ENCODE results near the gene PDE11A.
A peak's percentile ranks its signal among the peaks of the same experiment; 100 is the strongest.

Gene PDE11A

DNA sequence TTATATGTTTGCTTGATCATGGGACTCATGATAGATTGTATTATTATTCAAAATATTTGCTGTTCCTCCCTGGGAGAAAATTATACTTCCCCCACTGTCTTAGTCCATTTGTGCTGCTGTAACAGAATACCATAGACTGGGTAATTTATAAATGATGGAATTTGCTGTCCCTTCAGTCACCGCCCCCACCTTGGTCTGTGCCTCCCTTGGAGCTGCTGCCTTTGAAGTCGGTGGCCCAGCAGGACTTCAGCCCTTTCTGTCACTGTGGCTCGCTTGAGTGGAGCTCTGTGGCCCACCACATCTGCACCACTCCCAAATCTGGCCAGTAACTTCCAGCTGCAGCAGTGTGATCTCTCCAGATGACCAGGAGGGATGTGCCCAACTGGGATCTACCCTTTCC is 479.2 kb downstream of the PDE11A start:
- Mint-ChIP-seq H3K36me3 (ENCODE audit: low read depth) (no peaks in the 10 kb centered on the region), H3K4me3 (no peak overlapping the region), H3K4me1 (peaks cover 41% of the 10 kb centered on the region), H3K27me3 (ENCODE audit: low read depth, poor library complexity) (no peaks in the 10 kb centered on the region), H3K9me3 (no peaks in the 10 kb centered on the region), H3K27ac (peak overlapping the region; percentile 84)
- DNase-seq: no peak
- TF ChIP-seq, protein P1, sequence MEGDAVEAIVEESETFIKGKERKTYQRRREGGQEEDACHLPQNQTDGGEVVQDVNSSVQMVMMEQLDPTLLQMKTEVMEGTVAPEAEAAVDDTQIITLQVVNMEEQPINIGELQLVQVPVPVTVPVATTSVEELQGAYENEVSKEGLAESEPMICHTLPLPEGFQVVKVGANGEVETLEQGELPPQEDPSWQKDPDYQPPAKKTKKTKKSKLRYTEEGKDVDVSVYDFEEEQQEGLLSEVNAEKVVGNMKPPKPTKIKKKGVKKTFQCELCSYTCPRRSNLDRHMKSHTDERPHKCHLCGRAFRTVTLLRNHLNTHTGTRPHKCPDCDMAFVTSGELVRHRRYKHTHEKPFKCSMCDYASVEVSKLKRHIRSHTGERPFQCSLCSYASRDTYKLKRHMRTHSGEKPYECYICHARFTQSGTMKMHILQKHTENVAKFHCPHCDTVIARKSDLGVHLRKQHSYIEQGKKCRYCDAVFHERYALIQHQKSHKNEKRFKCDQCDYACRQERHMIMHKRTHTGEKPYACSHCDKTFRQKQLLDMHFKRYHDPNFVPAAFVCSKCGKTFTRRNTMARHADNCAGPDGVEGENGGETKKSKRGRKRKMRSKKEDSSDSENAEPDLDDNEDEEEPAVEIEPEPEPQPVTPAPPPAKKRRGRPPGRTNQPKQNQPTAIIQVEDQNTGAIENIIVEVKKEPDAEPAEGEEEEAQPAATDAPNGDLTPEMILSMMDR (IDR thresholded peaks at IDR 0.05): no peak

DNA sequence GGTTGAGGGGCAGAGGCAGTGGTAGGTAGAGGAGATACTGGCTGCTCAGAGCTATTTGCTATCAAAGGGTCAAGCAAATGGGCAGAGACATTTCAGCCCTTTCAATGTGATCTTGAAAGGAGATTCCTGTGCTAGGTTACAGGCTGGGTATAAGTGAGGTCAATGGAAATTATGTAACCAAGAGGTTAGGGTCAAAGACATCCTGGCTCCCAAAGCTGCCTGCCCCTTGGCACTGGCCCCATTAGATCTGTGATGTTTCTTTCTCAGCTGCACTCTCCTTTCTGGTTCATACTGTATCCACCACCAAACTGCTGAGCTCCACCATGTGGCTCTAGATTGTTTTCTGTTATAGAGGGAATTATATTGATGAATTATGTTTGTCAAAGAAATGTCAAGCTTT is 479.6 kb downstream of the PDE11A start:
- no peak for DNase-seq
- no peaks in the 10 kb centered on the region for H3K9me3 Mint-ChIP-seq

DNA sequence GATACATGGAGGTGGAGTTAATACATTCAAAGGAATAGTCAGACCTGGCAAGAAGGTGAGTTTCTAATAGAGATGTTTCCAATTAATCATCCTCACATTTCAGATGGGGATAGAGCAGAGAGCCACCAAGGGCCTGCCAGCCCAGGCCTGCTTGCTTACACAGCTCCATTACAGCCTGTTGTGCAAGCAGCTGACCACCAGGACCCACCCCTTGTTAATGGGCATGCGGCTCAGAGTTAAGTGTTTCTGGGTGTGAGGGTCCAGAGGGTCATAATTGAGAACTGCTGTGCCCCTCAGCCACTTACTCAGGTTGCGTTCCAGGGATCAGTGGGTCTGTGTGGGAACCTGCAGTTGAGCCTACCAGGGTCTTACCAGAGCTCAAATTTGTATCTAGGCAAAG is 480.2 kb downstream of the PDE11A start:
- no peak overlapping the region for H3K4me3 Mint-ChIP-seq
- no peaks in the 10 kb centered on the region for H3K36me3 Mint-ChIP-seq (ENCODE audit: low read depth)
- H3K9me3 Mint-ChIP-seq: no peaks in the 10 kb centered on the region
- H3K4me1 Mint-ChIP-seq: peaks cover 31% of the 10 kb centered on the region
- TF ChIP-seq, protein P1 (IDR thresholded peaks at IDR 0.05): no peak
- DNase-seq: no peak
- H3K27me3 Mint-ChIP-seq (ENCODE audit: low read depth, poor library complexity): no peaks in the 10 kb centered on the region
- H3K27ac Mint-ChIP-seq: no peak overlapping the region

More for the DNA sequence above, 479.6 kb downstream of the PDE11A start:
- peaks cover 37% of the 10 kb centered on the region for H3K4me1 Mint-ChIP-seq
- no peaks in the 10 kb centered on the region for H3K27me3 Mint-ChIP-seq (ENCODE audit: low read depth, poor library complexity)
- no peaks in the 10 kb centered on the region for H3K36me3 Mint-ChIP-seq (ENCODE audit: low read depth)
- H3K4me3 Mint-ChIP-seq: no peak overlapping the region
- H3K27ac Mint-ChIP-seq: no peak overlapping the region
- TF ChIP-seq, protein P1 (IDR thresholded peaks at IDR 0.05): no peak

DNA sequence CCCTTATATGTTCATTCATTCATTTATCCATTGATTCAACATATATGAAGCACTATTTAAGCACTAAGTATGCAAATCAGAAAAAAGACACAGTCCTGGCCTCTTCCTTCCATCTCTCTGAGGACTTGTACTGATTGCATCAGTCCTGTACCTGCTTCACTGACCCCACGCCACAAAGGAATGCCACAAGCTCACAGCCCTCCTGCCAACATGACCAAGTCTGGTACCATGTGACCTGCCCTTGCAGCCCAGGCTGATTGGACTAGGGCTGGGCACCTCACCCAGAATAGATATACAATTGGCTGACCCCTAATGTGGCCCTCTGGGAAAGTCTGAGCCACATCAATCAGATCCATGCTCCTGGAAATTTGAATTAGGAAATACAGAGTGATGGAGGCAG is 483.4 kb downstream of the PDE11A start:
- TF ChIP-seq, protein P1 (IDR thresholded peaks at IDR 0.05): no peak
- no peak overlapping the region for H3K4me3 Mint-ChIP-seq
- no peak for DNase-seq
- peak overlapping the region; percentile 61 for H3K27ac Mint-ChIP-seq
- H3K9me3 Mint-ChIP-seq: no peaks in the 10 kb centered on the region
- H3K36me3 Mint-ChIP-seq (ENCODE audit: low read depth): no peaks in the 10 kb centered on the region
- H3K27me3 Mint-ChIP-seq (ENCODE audit: low read depth, poor library complexity): peaks cover 9% of the 10 kb centered on the region
- peaks cover 34% of the 10 kb centered on the region for H3K4me1 Mint-ChIP-seq

DNA sequence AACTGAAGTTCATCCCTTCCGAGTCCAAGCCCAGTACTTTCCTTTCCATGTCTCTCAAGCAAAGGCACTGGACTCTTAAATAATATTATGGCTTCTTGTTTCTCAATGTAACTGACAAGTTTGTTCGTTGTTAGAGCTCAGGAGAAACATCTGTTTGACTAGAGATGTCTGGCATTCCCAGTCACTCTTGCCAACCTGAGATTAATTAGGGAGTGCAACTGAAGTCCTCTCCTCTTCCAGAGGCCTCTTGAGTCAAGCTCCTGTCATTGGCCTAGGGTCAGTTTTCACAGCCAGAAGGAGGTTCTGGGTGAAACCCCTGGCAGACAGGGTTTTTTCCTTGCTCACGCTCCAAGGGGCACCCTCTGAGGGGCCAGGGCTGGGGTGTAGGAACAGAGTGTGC is 483.9 kb downstream of the PDE11A start:
- DNase-seq: no peak
- TF ChIP-seq, protein P1 (IDR thresholded peaks at IDR 0.05): no peak
- H3K9me3 Mint-ChIP-seq: no peaks in the 10 kb centered on the region
- no peaks in the 10 kb centered on the region for H3K36me3 Mint-ChIP-seq (ENCODE audit: low read depth)
- H3K27ac Mint-ChIP-seq: no peak overlapping the region
- H3K27me3 Mint-ChIP-seq (ENCODE audit: low read depth, poor library complexity): peaks cover 9% of the 10 kb centered on the region
- H3K4me1 Mint-ChIP-seq: peaks cover 33% of the 10 kb centered on the region
- H3K4me3 Mint-ChIP-seq: no peak overlapping the region

DNA sequence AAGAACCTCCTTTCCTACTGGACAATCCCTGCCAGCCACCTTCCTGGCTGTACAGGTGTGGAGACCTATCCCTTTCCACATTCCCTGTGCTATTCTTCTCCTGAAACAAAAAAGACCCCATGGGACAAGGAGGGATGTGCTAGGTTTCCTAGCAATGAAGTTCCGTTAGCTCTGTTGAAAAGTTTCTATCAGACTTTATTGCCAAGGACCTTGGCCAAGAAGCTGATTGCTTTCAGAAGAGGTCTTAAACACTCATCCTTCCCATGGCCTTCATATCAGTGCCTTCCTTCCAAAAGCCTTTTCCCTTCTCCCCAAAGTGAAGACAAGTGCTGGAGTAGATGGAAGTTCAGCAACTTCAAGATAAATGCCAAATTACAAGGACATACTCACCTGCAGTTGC is 485.2 kb downstream of the PDE11A start:
- TF ChIP-seq, protein P1 (IDR thresholded peaks at IDR 0.05): no peak
- no peak for DNase-seq
- Mint-ChIP-seq H3K36me3 (ENCODE audit: low read depth) (no peaks in the 10 kb centered on the region), H3K4me3 (no peak overlapping the region), H3K4me1 (peaks cover 24% of the 10 kb centered on the region), H3K9me3 (no peaks in the 10 kb centered on the region), H3K27ac (no peak overlapping the region), H3K27me3 (ENCODE audit: low read depth, poor library complexity) (peaks cover 12% of the 10 kb centered on the region)

All from nephron progenitor cell (in vitro differentiated cells).